Heart left ventricle (tissue), 16 donors: Measurements from ENCODE around the gene RPS17. TPM values are rescaled to one million over a fixed set of nuclear protein-coding genes. Genes with fewer than 3 reads are reported as not detected.

Experiments
- ATAC-seq, 4 donors: fragments of 200-7000 bp; cut with Tn5 transposase; one replicate each; pipeline ENCODE4 v1.9.1; 2020 to 2022; ENCODE audit warnings: moderate library complexity in 4 of 4, mild to moderate bottlenecking in 3 of 4, moderate number of reproducible peaks in 1 of 4
- DNase-seq, 5 donors: peaks; one replicate each; pipeline ENCODE4 v3.0.0-alpha.2; 2020
- H3K27ac ChIP-seq, 12 donors: fragments of 200-600 bp; sonication (generic) in 4 of 12; one replicate each; pipeline versions ENCODE4 v1.5.0 to v1.8.0; 2016 to 2022; ENCODE audit warnings: mild to moderate bottlenecking in 2 of 12
- H3K27me3 ChIP-seq, 9 donors: fragments of 200-600 bp; sonication (generic) in 2 of 9; one replicate each; pipeline versions ENCODE4 v1.5.1 to v1.8.0; 2016 to 2022; ENCODE audit warnings: mild to moderate bottlenecking in 3 of 9
- H3K36me3 ChIP-seq, 9 donors: fragments of 200-600 bp; sonication (generic) in 2 of 9; one replicate each; pipeline versions ENCODE4 v1.5.0 to v1.8.0; 2018 to 2022; ENCODE audit warnings: mild to moderate bottlenecking in 2 of 9
- H3K4me1 ChIP-seq, 12 donors: fragments of 200-600 bp; sonication (generic) in 4 of 12; one replicate each; pipeline versions ENCODE4 v1.5.0 to v1.8.0; 2016 to 2022; ENCODE audit warnings: mild to moderate bottlenecking in 3 of 12
- H3K4me3 ChIP-seq, 12 donors: fragments of 200-600 bp; sonication (generic) in 4 of 12; one replicate each; pipeline versions ENCODE4 v1.5.0 to v1.8.0; 2017 to 2022; ENCODE audit warnings: mild to moderate bottlenecking in 9 of 12, moderate library complexity in 4 of 12
- H3K9me3 ChIP-seq, 12 donors: fragments of 200-600 bp; sonication (generic) in 4 of 12; one replicate each; pipeline versions ENCODE4 v1.5.0 to v1.8.0; 2016 to 2022; ENCODE audit warnings: mild to moderate bottlenecking in 1 of 12
- POLR2A ChIP-seq, 2 donors: fragments of 450-650 bp; IDR thresholded peaks; one replicate each; pipeline ENCODE4 v1.6.1; 2017; ENCODE audit warnings: antibody characterized with exemption in 2 of 2, mild to moderate bottlenecking in 2 of 2, moderate library complexity in 2 of 2
- WGBS, 4 donors: extraction: QIAGEN DNeasy Blood & Tissue Kit in 2 of 4; methylation state at CpG; one replicate each; pipeline versions ENCODE4 v1.1.5 to v1.1.7; 2013 to 2018; 5-methylcytosine and 5-hydroxymethylcytosine counted together
- intact Hi-C, 10 donors: fragments of 100-400 bp; cut with DNase I; formaldehyde crosslinking; loops; one replicate each; pipeline versions ENCODE4 v1.11.1 to v1.14.2; 2022
- polyA plus RNA-seq, 2 donors: library from polyadenylated mRNA; stranded (reverse); fragments of 200-250 nt; gene quantifications; one replicate each; pipeline ENCODE4 v1.2.3, GENCODE V29; 2013
- total RNA-seq, 9 donors: library from RNA; depleted of rRNA in 2 of 9; stranded (reverse); fragments of >200 nt in 2 of 9; fragmentation: NEBNext Ultra II Directional in 3 of 9; extraction: Animal tissue kit (Norgen Biotek cat#: 25700) in 3 of 9; gene quantifications; one replicate each; pipeline versions ENCODE4 v1.1.0 to v1.2.4, GENCODE V29; 2016 to 2023
- TF ChIP-seq, protein P1 (sequence below), 12 donors: fragments of 200-600 bp; sonication (generic) in 4 of 12; IDR thresholded peaks; one replicate each; pipeline versions ENCODE4 v1.5.0 to v1.8.0; 2018 to 2022; ENCODE audit warnings: antibody characterized with exemption in 12 of 12, mild to moderate bottlenecking in 5 of 12
- donor health status: ischemic (EF 13 %, LVEDD 7.1; RV severe dilation, severe dysfunction).
- donor health status: healthy with polysubstance abuse.
- donor health status: DM: no; HTN: yes; CAD: no.
- donor health status: DM: no; HTN: no; CAD: no.
- donor health status: ischemic (EF 25% LVEDD 6.9; RV normal size, moderate dysfunction).
- donor health status: ischemic (EF 25% LVEDD 5.7; RV mildly dilated, moderate dysfunction).
- donor health status: healthy.
- donor health status: DM: yes; HTN: yes; CAD: no.
- donor health status: ischemic (EF 35%, LVEDD 5.7; RV mildly dilated, moderate dysfunction).
- donor health status: nonischemic (EF 11% LVEDD 7.7; RV severe dilation, severe dysfunction).
- donor health status: DM: yes; HTN: yes; CAD: no.
- donor health status: PGD.
- donor health status: ischemic (EF 29% LVEDD 5.4; RV normal size, mild dysfunction).
- donor health status: nonischemic (EF 23%, LVEDD 6.1; RV moderate dilation, normal function).

Gene RPS17
- total and polyA plus RNA-seq, 11 donors = 621 to 3,234 (median 882) TPM

DNA sequence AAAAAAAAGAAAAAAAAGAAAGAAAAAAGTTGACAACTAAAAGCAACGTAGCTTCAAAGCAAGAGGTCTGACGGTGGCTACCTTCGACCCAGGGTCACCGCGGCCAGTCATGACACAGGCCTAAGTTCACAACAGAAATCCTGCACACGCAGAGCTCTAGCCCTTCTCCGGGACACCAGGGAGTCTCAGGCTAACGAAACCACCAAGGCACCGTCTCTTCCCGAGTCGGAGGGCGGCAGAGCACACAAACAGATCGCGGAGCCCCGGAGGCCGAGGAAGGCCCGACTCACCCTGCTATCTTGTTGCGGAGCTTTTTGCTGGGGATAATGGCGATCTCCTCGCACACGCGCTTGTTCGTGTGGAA, 584 bp downstream of the RPS17 start:
- Histone ChIP-seq H3K4me3 (peak overlapping the region; percentile 64 to 99 (median 77)), H3K4me1 (peaks cover 6 to 47% (median 20%) of the 10 kb centered on the region in 12 donors), H3K36me3 (peaks cover 0 to 45% (median 43%) of the 10 kb centered on the region in 9 donors), H3K27ac (peak overlapping the region; percentile 48 to 94 (median 84)), H3K9me3 (no peaks in the 10 kb centered on the region), H3K27me3 (no peaks in the 10 kb centered on the region)
- no peak for TF ChIP-seq POLR2A (IDR thresholded peaks at IDR 0.05)
- TF ChIP-seq, protein P1, sequence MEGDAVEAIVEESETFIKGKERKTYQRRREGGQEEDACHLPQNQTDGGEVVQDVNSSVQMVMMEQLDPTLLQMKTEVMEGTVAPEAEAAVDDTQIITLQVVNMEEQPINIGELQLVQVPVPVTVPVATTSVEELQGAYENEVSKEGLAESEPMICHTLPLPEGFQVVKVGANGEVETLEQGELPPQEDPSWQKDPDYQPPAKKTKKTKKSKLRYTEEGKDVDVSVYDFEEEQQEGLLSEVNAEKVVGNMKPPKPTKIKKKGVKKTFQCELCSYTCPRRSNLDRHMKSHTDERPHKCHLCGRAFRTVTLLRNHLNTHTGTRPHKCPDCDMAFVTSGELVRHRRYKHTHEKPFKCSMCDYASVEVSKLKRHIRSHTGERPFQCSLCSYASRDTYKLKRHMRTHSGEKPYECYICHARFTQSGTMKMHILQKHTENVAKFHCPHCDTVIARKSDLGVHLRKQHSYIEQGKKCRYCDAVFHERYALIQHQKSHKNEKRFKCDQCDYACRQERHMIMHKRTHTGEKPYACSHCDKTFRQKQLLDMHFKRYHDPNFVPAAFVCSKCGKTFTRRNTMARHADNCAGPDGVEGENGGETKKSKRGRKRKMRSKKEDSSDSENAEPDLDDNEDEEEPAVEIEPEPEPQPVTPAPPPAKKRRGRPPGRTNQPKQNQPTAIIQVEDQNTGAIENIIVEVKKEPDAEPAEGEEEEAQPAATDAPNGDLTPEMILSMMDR (IDR thresholded peaks at IDR 0.05) = no peak
- intact Hi-C loops = loop anchor here in 7 of 10 donors (2.0 to 10.0 kb wide), 7 partner anchors 211 to 668 kb away; partner anchors contain the start of genes MEX3B (in 2 of the 7), C15orf40 (in 1 of the 7), FSD2 (in 1 of the 7) and HDGFL3 (in 1 of the 7)
- 0 to 3% (median 1%) methylated on average over 22 to 23 of the region's 23 CpGs for WGBS, 4 donors
- ATAC-seq (peak in 1 of 4 donors; percentile 21), DNase-seq (no peak)

DNA sequence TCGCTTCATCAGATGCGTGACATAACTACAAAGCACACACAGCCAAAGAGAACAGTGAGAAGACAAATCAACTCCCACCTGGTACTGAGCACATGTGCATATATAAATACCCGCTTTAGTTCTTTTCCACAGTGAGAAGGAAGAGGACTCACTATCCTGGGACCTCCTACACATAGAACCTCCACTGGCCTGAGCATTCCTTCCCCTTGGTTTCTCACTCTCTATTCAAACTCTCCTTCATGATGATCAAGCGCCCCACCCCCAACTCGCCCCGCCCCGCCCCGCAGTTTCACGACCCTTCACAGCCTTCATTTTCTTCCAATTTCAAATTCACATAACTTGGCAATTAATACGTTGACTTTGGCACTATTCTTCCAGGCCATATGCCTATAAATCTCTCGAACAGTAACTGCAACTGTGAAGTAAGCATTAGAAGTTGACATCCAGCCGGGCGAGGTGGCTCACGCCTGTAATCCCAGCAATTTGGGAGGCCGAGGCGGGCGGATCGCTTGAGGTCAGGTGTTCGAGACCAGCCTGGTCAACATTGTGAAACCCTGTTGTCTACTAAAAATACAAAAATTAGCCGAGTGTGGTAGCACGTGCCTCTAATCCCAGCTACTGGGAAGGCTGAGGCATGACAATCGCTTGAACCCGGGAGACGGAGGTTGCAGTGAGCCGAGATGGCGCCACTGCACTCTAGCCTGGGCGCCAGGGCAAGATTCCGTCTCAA, 1.1 kb downstream of the RPS17 start:
- DNase-seq (no peak), ATAC-seq (no peak)
- Histone ChIP-seq H3K9me3 (no peaks in the 10 kb centered on the region), H3K4me1 (peaks cover 6 to 47% (median 20%) of the 10 kb centered on the region in 12 donors), H3K4me3 (peak overlapping the region; percentile 64 to 99 (median 77)), H3K27me3 (no peaks in the 10 kb centered on the region), H3K36me3 (peaks cover 0 to 51% (median 47%) of the 10 kb centered on the region in 9 donors), H3K27ac (peak overlapping the region in 11 of 12 donors; percentile 48 to 94 (median 84))
- intact Hi-C loops = loop anchor here in 6 of 10 donors (10.0 kb wide), 5 partner anchors 216 to 494 kb away; partner anchors contain the start of genes C15orf40 (in 1 of the 6), FSD2 (in 1 of the 6), MEX3B (in 1 of the 6) and WHAMM (in 1 of the 6)
- TF ChIP-seq, protein P1 (IDR thresholded peaks at IDR 0.05) = no peak
- no peak for TF ChIP-seq POLR2A (IDR thresholded peaks at IDR 0.05)
- 23 to 29% (median 28%) methylated on average over 28 of the region's 28 CpGs for WGBS, 4 donors

DNA sequence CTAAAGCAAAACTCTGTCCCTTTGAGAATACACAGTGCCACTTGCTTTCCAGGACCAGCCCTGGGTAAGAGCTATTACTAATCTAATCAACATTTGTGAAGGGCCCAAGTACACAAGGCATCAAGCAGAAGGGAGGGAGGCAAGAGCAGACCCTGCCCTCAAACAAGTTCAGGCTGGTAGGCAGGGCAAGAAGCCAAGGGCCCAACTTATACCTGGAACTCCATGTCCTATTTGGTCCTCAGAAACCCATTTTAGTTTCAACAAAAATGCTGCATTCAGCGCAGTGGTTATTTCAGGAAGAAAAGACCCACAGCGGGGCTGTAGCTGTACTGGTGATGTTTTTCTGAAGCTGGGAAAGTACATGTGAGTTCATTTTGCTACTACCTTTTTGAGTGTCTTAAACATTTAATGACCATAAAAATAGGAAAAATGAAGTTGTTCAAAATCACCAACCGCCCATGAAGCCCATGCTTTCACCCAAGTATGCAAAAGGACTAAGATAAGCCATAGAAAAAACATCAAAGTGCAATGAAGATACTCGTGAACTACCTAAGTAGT, 2.8 kb downstream of the RPS17 start:
- intact Hi-C loops = loop anchor here in 6 of 10 donors (10.0 kb wide), 5 partner anchors 217 to 493 kb away; partner anchors contain the start of genes C15orf40 (in 1 of the 6), FSD2 (in 1 of the 6), MEX3B (in 1 of the 6) and WHAMM (in 1 of the 6)
- Histone ChIP-seq H3K27ac (peak overlapping the region in 1 of 12 donors; percentile 29), H3K4me1 (peaks cover 6 to 47% (median 20%) of the 10 kb centered on the region in 12 donors), H3K4me3 (no peak overlapping the region), H3K27me3 (no peaks in the 10 kb centered on the region), H3K9me3 (no peaks in the 10 kb centered on the region), H3K36me3 (peaks cover 0 to 62% (median 52%) of the 10 kb centered on the region in 9 donors)
- 68 to 72% (median 69%) methylated on average over 4 of the region's 4 CpGs for WGBS, 4 donors
- ATAC-seq (peak in 1 of 4 donors; percentile 19), DNase-seq (no peak)
- no peak for TF ChIP-seq POLR2A (IDR thresholded peaks at IDR 0.05)
- TF ChIP-seq, protein P1 (IDR thresholded peaks at IDR 0.05) = no peak
